Measurements from ENCODE around the gene DIAPH3. TPM values are rescaled to one million over a fixed set of nuclear protein-coding genes. Genes with fewer than 3 reads are reported as not detected.

Gene DIAPH3
- total RNA-seq, 2 donors from 2014 or later = 0.27 to 2.4 TPM

GRCh38 chr13:60000081-60000480 lies 163.6 kb downstream of the DIAPH3 start:
- no peak overlapping the region for H3K27ac ChIP-seq
- H3K9me3 ChIP-seq = no peaks in the 10 kb centered on the region
- no peaks in the 10 kb centered on the region for H3K27me3 ChIP-seq (replicated peaks; ENCODE audit: insufficient read depth)
- H3K4me1 ChIP-seq (replicated peaks) = no peaks in the 10 kb centered on the region
- intact Hi-C loops (cut with DNase I) = no loop called here
- no peak overlapping the region for H3K4me3 ChIP-seq
- H3K36me3 ChIP-seq = no peaks in the 10 kb centered on the region
- TF ChIP-seq CTCF (IDR thresholded peaks at IDR 0.05) (no peak), POLR2AphosphoS5 (IDR thresholded peaks at IDR 0.05) (no peak), POLR2A (IDR thresholded peaks at IDR 0.05) (no peak)
- DNase-seq (ENCODE audit: low spot score) = no peak

- TF ChIP-seq POLR2AphosphoS5 (IDR thresholded peaks at IDR 0.05) = no peak
- no peak for TF ChIP-seq POLR2A (IDR thresholded peaks at IDR 0.05)
- no peak for TF ChIP-seq CTCF (IDR thresholded peaks at IDR 0.05)
- Histone ChIP-seq H3K36me3 (no peaks in the 10 kb centered on the region), H3K4me1 (replicated peaks) (no peaks in the 10 kb centered on the region), H3K27me3 (replicated peaks; ENCODE audit: insufficient read depth) (no peaks in the 10 kb centered on the region), H3K27ac (no peak overlapping the region), H3K9me3 (no peaks in the 10 kb centered on the region), H3K4me3 (no peak overlapping the region)
- 91% methylated on average over 1 of the region's 1 CpG for WGBS
- no peak for DNase-seq (ENCODE audit: low spot score)
- intact Hi-C loops (cut with DNase I) = no loop called here
Measured at GRCh38 chr13:59997976-59998375, 165.8 kb downstream of the DIAPH3 start.

- no peaks in the 10 kb centered on the region for H3K4me1 ChIP-seq (replicated peaks)
- TF ChIP-seq POLR2AphosphoS5 (IDR thresholded peaks at IDR 0.05) (no peak), CTCF (IDR thresholded peaks at IDR 0.05) (no peak), POLR2A (IDR thresholded peaks at IDR 0.05) (no peak)
- WGBS = 86% methylated on average over 6 of the region's 6 CpGs
Measured at GRCh38 chr13:59996461-59996980, 167.2 kb downstream of the DIAPH3 start.

GRCh38 chr13:59991395-59991794 lies 172.3 kb downstream of the DIAPH3 start:
- no peak overlapping the region for H3K4me3 ChIP-seq
- whole genome bisulfite sequencing = 97% methylated on average over 2 of the region's 2 CpGs
- DNase-seq (ENCODE audit: low spot score) = no peak
- H3K27ac ChIP-seq = no peak overlapping the region
- H3K4me1 ChIP-seq (replicated peaks) = no peaks in the 10 kb centered on the region
- H3K9me3 ChIP-seq = no peaks in the 10 kb centered on the region
- no peak for TF ChIP-seq POLR2AphosphoS5 (IDR thresholded peaks at IDR 0.05)
- TF ChIP-seq POLR2A (IDR thresholded peaks at IDR 0.05) = no peak
- no peak for TF ChIP-seq CTCF (IDR thresholded peaks at IDR 0.05)
- intact Hi-C loops (cut with DNase I) = no loop called here
- H3K36me3 ChIP-seq = no peaks in the 10 kb centered on the region
- no peaks in the 10 kb centered on the region for H3K27me3 ChIP-seq (replicated peaks; ENCODE audit: insufficient read depth)

More at GRCh38 chr13:59996461-59996980, 167.2 kb downstream of the DIAPH3 start:
- Histone ChIP-seq H3K9me3 (no peaks in the 10 kb centered on the region), H3K27me3 (replicated peaks; ENCODE audit: insufficient read depth) (no peaks in the 10 kb centered on the region), H3K36me3 (no peaks in the 10 kb centered on the region), H3K4me3 (no peak overlapping the region), H3K27ac (no peak overlapping the region)
- DNase-seq (ENCODE audit: low spot score) = no peak
- intact Hi-C loops (cut with DNase I) = no loop called here

GRCh38 chr13:59982631-59983382 lies 180.9 kb downstream of the DIAPH3 start:
- 86% methylated on average over 7 of the region's 7 CpGs for WGBS
- Histone ChIP-seq H3K36me3 (no peaks in the 10 kb centered on the region), H3K9me3 (no peaks in the 10 kb centered on the region), H3K4me3 (no peak overlapping the region), H3K27me3 (replicated peaks; ENCODE audit: insufficient read depth) (no peaks in the 10 kb centered on the region), H3K27ac (no peak overlapping the region), H3K4me1 (replicated peaks) (no peaks in the 10 kb centered on the region)
- intact Hi-C loops (cut with DNase I) = no loop called here
- TF ChIP-seq POLR2A (IDR thresholded peaks at IDR 0.05) = no peak
- no peak for TF ChIP-seq POLR2AphosphoS5 (IDR thresholded peaks at IDR 0.05)
- TF ChIP-seq CTCF (IDR thresholded peaks at IDR 0.05) = no peak
- DNase-seq (ENCODE audit: low spot score) = no peak

Measured in prostate gland (tissue), 2 donors.